B cell (primary cell): Measurements from ENCODE around the gene IL1RN. TPM values are rescaled to one million over a fixed set of nuclear protein-coding genes. Genes with fewer than 3 reads are reported as not detected.

Experiments
- ATAC-seq: fragments of 200-7000 bp; cut with Tn5 transposase; one replicate; pipeline ENCODE4 v1.10.0; 2021; ENCODE audit warnings: low read depth, mild to moderate bottlenecking, moderate number of reproducible peaks, moderate library complexity
- CTCF ChIA-PET: fragments of 350-600 bp; sonication (Branson Sonifier 250); formaldehyde crosslinking; loops from one replicate; lab custom pipeline; 2021; ENCODE audit warnings: antibody characterized with exemption, inconsistent platforms; lab: Charles Lee
- POLR2A ChIA-PET: fragments of 350-600 bp; sonication (Branson Sonifier 250); formaldehyde crosslinking; loops from one replicate; lab custom pipeline; 2021; ENCODE audit warnings: antibody characterized with exemption; lab: Charles Lee
- DNase-seq: peaks from one replicate; pipeline ENCODE4 v3.0.0; 2013
- H2AFZ ChIP-seq: 2 replicates; pipeline ENCODE4 v1.6.1; 2012; ENCODE audit warnings: mild to moderate bottlenecking, low read depth, low read length; ENCODE audit not compliant: insufficient read depth, poor library complexity, severe bottlenecking
- H3K27ac ChIP-seq, 2 donors: 1 replicate in 1 of 2; 2 replicates in 1 of 2; pipeline ENCODE4 v1.5.1; 2012 to 2013; ENCODE audit warnings: low read length in 2 of 2, mild to moderate bottlenecking in 2 of 2, moderate library complexity in 1 of 2
- H3K27me3 ChIP-seq, 4 experiments: fragments of 200-600 bp in 1 of 4; sonication (generic) in 1 of 4; replicated peaks in 1 of 4; 1 replicate in 2 of 4; 2 replicates in 2 of 4; pipeline versions ENCODE4 v1.6.1 to v1.7.0; 2013 to 2016; ENCODE audit warnings: low read length in 3 of 4, mild to moderate bottlenecking in 2 of 4, mixed read lengths in 1 of 4, moderate library complexity in 1 of 4; ENCODE audit not compliant: insufficient read depth in 4 of 4, control insufficient read depth in 3 of 4; ENCODE audit errors: control extremely low read depth in 1 of 4
- H3K36me3 ChIP-seq, 2 experiments: replicated peaks in 1 of 2; 1 replicate in 1 of 2; 2 replicates in 1 of 2; pipeline versions ENCODE4 v1.6.1 to v1.7.1; 2013; ENCODE audit warnings: low read length in 1 of 2; ENCODE audit not compliant: insufficient read depth in 2 of 2, control insufficient read depth in 1 of 2; ENCODE audit errors: control extremely low read depth in 1 of 2, extremely low read depth in 1 of 2
- H3K4me1 ChIP-seq, 2 donors: fragments of 200-600 bp in 1 of 2; sonication (generic) in 1 of 2; 1 replicate in 1 of 2; 2 replicates in 1 of 2; pipeline versions ENCODE4 v1.5.1 to v1.6.1; 2013 to 2017; ENCODE audit warnings: low read length in 2 of 2; ENCODE audit not compliant: control insufficient read depth in 2 of 2, insufficient read depth in 2 of 2
- H3K4me2 ChIP-seq: replicated peaks from 2 replicates; pipeline ENCODE3; 2012; ENCODE audit warnings: mild to moderate bottlenecking, low read depth, low read length; ENCODE audit not compliant: poor library complexity, severe bottlenecking
- H3K4me3 ChIP-seq, 5 experiments: fragments of 200-600 bp in 1 of 5; sonication (generic) in 1 of 5; 1 replicate in 3 of 5; 2 replicates in 2 of 5; pipeline versions ENCODE4 v1.5.1 to v1.7.0; 2011 to 2016; ENCODE audit warnings: low read length in 4 of 5, mild to moderate bottlenecking in 4 of 5, low read depth in 2 of 5, control low read depth in 1 of 5, moderate library complexity in 1 of 5; ENCODE audit not compliant: insufficient read depth in 1 of 5; ENCODE audit errors: control extremely low read depth in 1 of 5, extremely low read depth in 1 of 5
- H3K79me2 ChIP-seq: fragments of 200-600 bp; sonication (generic); one replicate; pipeline ENCODE4 v1.6.0; 2016; ENCODE audit warnings: low read length; ENCODE audit not compliant: control insufficient read depth, insufficient read depth
- H3K9ac ChIP-seq: fragments of 200-600 bp; sonication (generic); 2 replicates; pipeline ENCODE4 v1.6.1; 2017; ENCODE audit warnings: mild to moderate bottlenecking, low read length, moderate library complexity
- H3K9me3 ChIP-seq, 3 donors: one replicate each; pipeline versions ENCODE4 v1.6.1 to v1.7.1; 2013; ENCODE audit warnings: low read length in 2 of 3; ENCODE audit not compliant: control insufficient read depth in 2 of 3, insufficient read depth in 1 of 3; ENCODE audit errors: control extremely low read depth in 1 of 3
- H4K20me1 ChIP-seq: 2 replicates; pipeline ENCODE4 v1.6.0; 2012; ENCODE audit warnings: mild to moderate bottlenecking, low read length; ENCODE audit not compliant: insufficient read depth, control insufficient read depth, poor library complexity, severe bottlenecking
- H3K27ac Mint-ChIP-seq: one replicate; pipeline ENCODE4 v1.8.0; 2021; ENCODE audit warnings: mixed read lengths
- H3K27me3 Mint-ChIP-seq: one replicate; pipeline ENCODE4 v1.8.0; 2021; ENCODE audit warnings: mixed read lengths
- H3K4me1 Mint-ChIP-seq: one replicate; pipeline ENCODE4 v1.8.0; 2021; ENCODE audit warnings: mixed read lengths
- H3K4me3 Mint-ChIP-seq: one replicate; pipeline ENCODE4 v1.8.0; 2021; ENCODE audit warnings: mixed read lengths
- H3K9me3 Mint-ChIP-seq: one replicate; pipeline ENCODE4 v1.8.0; 2022; ENCODE audit warnings: mixed read lengths; ENCODE audit not compliant: insufficient read depth
- CTCF ChIP-seq: fragments of 200-600 bp; IDR thresholded peaks from one replicate; pipeline ENCODE4 v1.8.0; 2022; ENCODE audit warnings: antibody characterized with exemption, mild to moderate bottlenecking
- EZH2 ChIP-seq: IDR thresholded peaks from 2 replicates; pipeline ENCODE4 v1.6.1; 2012; ENCODE audit warnings: borderline replicate concordance, low read depth, mild to moderate bottlenecking, moderate library complexity, low read length; ENCODE audit not compliant: insufficient read depth, poor library complexity, severe bottlenecking
- WGBS: methylation state at CpG from one replicate; pipeline ENCODE4 v1.1.5; 2013; ENCODE audit warnings: missing lambda C conversion rate; ENCODE audit not compliant: insufficient coverage; 5-methylcytosine and 5-hydroxymethylcytosine counted together
- intact Hi-C: fragments of 100-400 bp; cut with micrococcal nuclease; formaldehyde crosslinking; loops from one replicate; pipeline ENCODE4 v1.10.0; 2022
- polyA plus RNA-seq: library from polyadenylated mRNA; depleted of rRNA; stranded (reverse); fragments of >200 nt; gene quantifications from 2 replicates; pipeline ENCODE4 v1.2.3, GENCODE V29; 2012
- total RNA-seq, 2 donors: library from RNA; stranded (reverse); fragments of 120-200 nt in 1 of 2; gene quantifications; 1 replicate in 1 of 2; 2 replicates in 1 of 2; pipeline versions ENCODE4 v1.2.3 to v1.2.4, GENCODE V29; 2013 to 2022

Gene IL1RN
- total and polyA plus RNA-seq, 2 donors (not counting 1 experiment from before 2014, with no cell fraction given) = 0.79 TPM; not detected in 1

GRCh38 chr2:113112441-113112840, 15.0 kb upstream of the IL1RN start:
- peaks cover 11% of the 10 kb centered on the region for H3K4me1 Mint-ChIP-seq
- H3K27ac Mint-ChIP-seq = no peak overlapping the region
- no peak for TF ChIP-seq CTCF
- TF ChIP-seq EZH2 = no peak
- H2AFZ ChIP-seq = no peak overlapping the region
- H4K20me1 ChIP-seq = no peaks in the 10 kb centered on the region
- H3K36me3 ChIP-seq = no peaks in the 10 kb centered on the region
- H3K9ac ChIP-seq = no peak overlapping the region
- no peaks in the 10 kb centered on the region for H3K9me3 ChIP-seq
- intact Hi-C loops = no loop called here
- no CpG with 5 or more reads among the region's 8 CpGs for WGBS
- H3K9me3 Mint-ChIP-seq = no peaks in the 10 kb centered on the region
- no peak overlapping the region for H3K4me3 Mint-ChIP-seq
- peaks cover 25 to 27% of the 10 kb centered on the region in 2 donors for H3K4me1 ChIP-seq
- POLR2A ChIA-PET = no interaction called here
- H3K4me2 ChIP-seq = no peak overlapping the region
- CTCF ChIA-PET = no interaction called here
- peaks cover 11% of the 10 kb centered on the region for H3K27me3 Mint-ChIP-seq
- no peaks in the 10 kb centered on the region for H3K79me2 ChIP-seq
- H3K4me3 ChIP-seq = no peak overlapping the region
- peaks cover 0 to 6% (median 2%) of the 10 kb centered on the region in 4 experiments for H3K27me3 ChIP-seq
- no peak for ATAC-seq
- DNase-seq = no peak
- no peak overlapping the region for H3K27ac ChIP-seq

GRCh38 chr2:113112871-113113270, 14.5 kb upstream of the IL1RN start:
- Mint-ChIP-seq H3K27me3 (peaks cover 11% of the 10 kb centered on the region), H3K27ac (no peak overlapping the region), H3K4me1 (peaks cover 11% of the 10 kb centered on the region), H3K9me3 (no peaks in the 10 kb centered on the region), H3K4me3 (no peak overlapping the region)
- DNase-seq (no peak), ATAC-seq (no peak)
- Histone ChIP-seq H3K4me1 (peaks cover 25 to 27% of the 10 kb centered on the region in 2 donors), H3K27me3 (peaks cover 0 to 6% (median 2%) of the 10 kb centered on the region in 4 experiments), H2AFZ (no peak overlapping the region), H3K4me2 (no peak overlapping the region), H3K79me2 (no peaks in the 10 kb centered on the region), H3K9me3 (no peaks in the 10 kb centered on the region), H3K4me3 (no peak overlapping the region), H3K27ac (no peak overlapping the region), H4K20me1 (no peaks in the 10 kb centered on the region), H3K36me3 (no peaks in the 10 kb centered on the region), H3K9ac (no peak overlapping the region)
- intact Hi-C loops = no loop called here
- WGBS = 74% methylated on average over 5 of the region's 6 CpGs
- CTCF ChIA-PET = interaction anchor here (1.3 kb wide), 1 partner anchor 21 kb away, joined by 3 read pairs; no protein-coding TSS in a partner anchor
- TF ChIP-seq CTCF (no peak), EZH2 (no peak)
- POLR2A ChIA-PET = no interaction called here
